AG09319 (cell line): Measurements from ENCODE around the gene CDH4.

Experiments
- DNase-seq: peaks from one replicate; pipeline ENCODE4 v3.0.0-alpha.2; 2010; ENCODE audit warnings: low read depth; ENCODE audit errors: extremely low read depth
- CTCF ChIP-seq: IDR thresholded peaks from 2 replicates; pipeline ENCODE4 v1.5.1; 2011; ENCODE audit warnings: low read depth, mild to moderate bottlenecking, inconsistent platforms, low read length, moderate library complexity

CDH4 gene

DNA sequence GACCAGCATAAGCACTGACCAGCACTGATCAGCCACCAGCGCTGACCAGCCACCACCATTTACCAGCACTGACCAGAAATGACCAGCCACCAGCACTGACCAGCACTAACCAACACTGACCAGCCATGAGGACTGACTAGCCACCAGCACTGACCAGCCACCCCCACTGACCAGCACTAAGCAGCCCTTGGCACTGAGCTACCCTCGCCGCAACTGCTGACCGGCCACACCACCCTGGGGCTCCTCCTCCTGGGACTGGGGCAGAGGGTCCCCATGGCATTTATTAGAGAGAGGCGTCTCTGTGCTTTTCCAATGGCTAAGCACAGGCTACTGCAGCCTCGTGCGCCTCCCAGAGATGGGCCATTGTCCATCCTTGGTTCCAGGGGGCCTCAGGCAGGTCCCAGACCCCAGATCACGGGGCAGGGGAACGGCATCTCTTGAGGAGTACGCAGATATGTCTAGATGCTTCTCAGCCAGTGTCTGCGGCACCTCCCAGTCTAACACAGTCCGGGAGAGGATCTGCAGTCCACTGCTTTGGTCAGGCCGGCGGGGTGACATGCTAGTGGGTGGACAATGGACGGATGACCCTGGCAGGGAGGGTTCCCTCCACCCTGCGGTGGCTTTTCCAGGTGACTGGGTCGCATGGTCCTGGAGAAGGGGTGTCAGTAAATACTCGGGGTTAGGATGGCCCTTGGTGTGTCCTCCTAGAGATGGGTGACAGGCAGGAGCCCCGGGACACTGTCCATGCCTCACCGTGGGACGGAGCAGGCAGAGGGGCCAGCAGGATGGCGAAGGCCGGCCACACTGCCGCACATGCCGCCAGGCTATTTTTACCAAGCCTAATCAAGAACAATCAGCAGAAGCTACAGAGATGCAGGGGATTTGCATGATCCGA lies 645.6 kb downstream of the CDH4 start:
- no peak for TF ChIP-seq CTCF
- no peak for DNase-seq

GRCh38 chr20:61898405-61898804 lies 646.3 kb downstream of the CDH4 start:
- no peak for DNase-seq
- no peak for TF ChIP-seq CTCF

GRCh38 chr20:61900011-61900944 lies 648.2 kb downstream of the CDH4 start:
- DNase-seq, result no peak
- TF ChIP-seq CTCF, result no peak

GRCh38 chr20:61900945-61901293 lies 648.9 kb downstream of the CDH4 start:
- no peak for DNase-seq
- TF ChIP-seq CTCF, result no peak

DNA sequence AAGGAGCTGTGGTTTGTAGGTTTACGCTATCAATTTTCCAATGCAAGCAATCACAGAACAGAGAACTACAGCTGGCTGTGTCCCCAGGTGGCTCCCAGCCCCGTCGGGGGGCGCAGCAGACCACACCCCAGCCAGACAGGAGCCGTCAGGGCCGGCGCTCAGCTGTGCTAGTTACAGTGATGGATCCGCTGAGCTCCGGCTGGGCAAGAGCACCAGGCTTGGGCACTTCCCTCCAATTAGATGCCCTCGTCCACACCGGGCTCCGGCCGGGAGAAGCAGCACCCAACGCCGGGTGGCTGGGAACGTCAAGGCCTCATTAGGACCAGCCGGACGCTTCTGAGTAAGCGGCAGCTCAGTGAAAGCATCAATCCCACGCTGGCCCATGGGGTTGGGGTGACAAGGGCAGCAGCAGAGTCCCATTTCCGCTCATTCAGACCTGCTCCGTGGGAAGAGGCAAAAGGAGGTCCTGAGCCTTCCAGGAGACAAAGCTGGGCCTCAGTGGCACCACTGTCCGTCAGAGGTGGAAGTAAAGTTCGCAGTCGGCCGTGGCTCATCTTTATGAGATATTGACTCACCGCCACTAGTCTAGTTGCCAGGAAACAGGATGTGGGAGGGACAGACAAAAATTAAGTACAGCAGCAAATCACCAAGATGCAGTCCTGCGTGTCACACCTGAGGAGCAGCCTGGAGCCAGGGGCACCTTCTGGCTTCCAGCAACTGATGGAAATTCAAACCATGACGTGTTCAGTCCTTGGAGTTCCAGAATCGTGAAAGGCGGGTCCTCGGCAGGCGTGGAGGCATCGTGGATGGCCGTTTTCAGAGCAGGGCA lies 649.5 kb downstream of the CDH4 start:
- TF ChIP-seq CTCF, result no peak
- no peak for DNase-seq

GRCh38 chr20:61902221-61902869 lies 650.3 kb downstream of the CDH4 start:
- TF ChIP-seq CTCF, result no peak
- DNase-seq, result no peak
